AG09309 (cell line): ENCODE measurements around the gene PPIG.

Experiments
- DNase-seq: peaks from one replicate; pipeline ENCODE4 v3.0.0-alpha.2; 2010; ENCODE audit warnings: low read depth
- H3K4me3 ChIP-seq: 2 replicates; pipeline ENCODE4 v1.5.1; 2011; ENCODE audit warnings: mild to moderate bottlenecking, low read depth, low read length, moderate library complexity; ENCODE audit not compliant: control insufficient read depth
- CTCF ChIP-seq: IDR thresholded peaks from 2 replicates; pipeline ENCODE4 v1.5.1; 2011; ENCODE audit warnings: mild to moderate bottlenecking, low read depth, low read length, inconsistent platforms; ENCODE audit not compliant: insufficient read depth, control insufficient read depth; ENCODE audit errors: missing control alignments

Gene PPIG

GRCh38 chr2:169667583-169667982 lies 83.4 kb downstream of the PPIG start:
- TF ChIP-seq CTCF = no peak
- no peak for DNase-seq

GRCh38 chr2:169670215-169670651 lies 86.1 kb downstream of the PPIG start:
- no peak for DNase-seq

More at GRCh38 chr2:169667583-169667982, 83.4 kb downstream of the PPIG start:
- H3K4me3 ChIP-seq = no peak overlapping the region

GRCh38 chr2:169670937-169671336 lies 86.8 kb downstream of the PPIG start:
- no peak for TF ChIP-seq CTCF
- H3K4me3 ChIP-seq = no peak overlapping the region
- DNase-seq = no peak

More at GRCh38 chr2:169670215-169670651, 86.1 kb downstream of the PPIG start:
- no peak overlapping the region for H3K4me3 ChIP-seq
- no peak for TF ChIP-seq CTCF

GRCh38 chr2:169672406-169672805 lies 88.3 kb downstream of the PPIG start:
- DNase-seq = no peak
- TF ChIP-seq CTCF = no peak
- no peak overlapping the region for H3K4me3 ChIP-seq

- no peak for DNase-seq
- H3K4me3 ChIP-seq = no peak overlapping the region
- no peak for TF ChIP-seq CTCF
These were observed 89.0 kb downstream of the PPIG start for GRCh38 chr2:169673106-169673505.

GRCh38 chr2:169673921-169674320 lies 89.8 kb downstream of the PPIG start:
- no peak for DNase-seq
- no peak for TF ChIP-seq CTCF
- no peak overlapping the region for H3K4me3 ChIP-seq

- no peak overlapping the region for H3K4me3 ChIP-seq
- DNase-seq = no peak
- TF ChIP-seq CTCF = no peak
These were observed 92.2 kb downstream of the PPIG start for GRCh38 chr2:169676357-169676756.
